ENCODE results near the gene IGF1R. TPM values are rescaled to one million over a fixed set of nuclear protein-coding genes. Genes with fewer than 3 reads are reported as not detected.

The IGF1R gene
- total RNA-seq (2021; ENCODE audit: unreplicated experiment) (16.3 TPM), Bru-seq, nascent RNA (percentile 55 among the genes with signal in this experiment), BruChase-seq, experiment 1, labeled RNA remaining after a 6-hour chase (percentile 54 among the genes with signal in this experiment), BruChase-seq, experiment 2, labeled RNA remaining after a 2-hour chase (percentile 52 among the genes with signal in this experiment)
- 4.8 and 5.0 TPM in 2 replicates for polyA plus RNA-seq (2012)
- long read RNA-seq, partial matches to known transcripts: 0 of 6 reads
- long read RNA-seq, other reads (novel, unspliced or antisense): 6 of 6 reads

- no peaks in the 10 kb centered on the region for H3K9me2 ChIP-seq (ENCODE audit: insufficient read depth)
- no peaks in the 10 kb centered on the region for H3K9me3 ChIP-seq (ENCODE audit: control insufficient read depth in 1 of 2, insufficient read depth in 1 of 2, low read depth in 1 of 2, low read length in 2 of 2)
- peaks cover 3 to 17% of the 10 kb centered on the region in 2 experiments; a peak in 3 of 4 replicates for H3K4me1 ChIP-seq (ENCODE audit: control insufficient read depth in 1 of 2, insufficient read depth in 2 of 2, low read length in 2 of 2)
- H3K4me2 ChIP-seq (ENCODE audit: low read length): peak within 1 kb of the TSS; percentile 91
- H3K79me2 ChIP-seq (ENCODE audit: insufficient read depth, low read length): no peaks in the 10 kb centered on the region
- peak within 1 kb of the TSS; percentile 51; the same call in 1 of the 2 replicates for H3K27ac ChIP-seq (ENCODE audit: low read depth, low read length)
- ChIA-PET POLR2A (no interaction called here), RAD21 (ENCODE audit: low non-redundant PET in 1 of 2, low total read pairs in 2 of 2, uncharacterized antibody in 2 of 2, unreplicated experiment in 2 of 2) (interaction anchor here in 1 of 2 experiments (0.7 kb wide), 1 partner anchor 20 kb away, joined by 5 read pairs; no protein-coding TSS in a partner anchor), CTCF (interaction anchor here (1.1 to 2.4 kb wide), 7 partner anchors 11 to 411 kb away, joined by 3 to 24 read pairs (median 7); no protein-coding TSS in a partner anchor)
- intact Hi-C loops (cut with micrococcal nuclease): loop anchor here (1.0 to 5.0 kb wide), 4 partner anchors 79 to 686 kb away; partner anchors contain the start of gene ARRDC4
- H3K9ac ChIP-seq (ENCODE audit: low read length): peak within 1 kb of the TSS; percentile 61
- ATAC-seq (peak; percentile 72), DNase-seq (ENCODE audit: low read depth, low spot score) (peak; percentile 73)
- H3K4me3 ChIP-seq (replicated peaks in 1 of 2; ENCODE audit: low read depth in 1 of 2, low read length in 2 of 2): peak within 1 kb of the TSS; percentile 46 to 65
- no TSS peak for BruUV-seq (replicated peaks)
- no peaks in the 10 kb centered on the region for H4K20me1 ChIP-seq (ENCODE audit: insufficient read depth)
- no peaks in the 10 kb centered on the region for H3K36me3 ChIP-seq (ENCODE audit: control insufficient read depth in 1 of 2, insufficient read depth in 2 of 2, low read length in 2 of 2)
- peaks cover 57% of the 10 kb centered on the region for H3K27me3 ChIP-seq (ENCODE audit: insufficient read depth, low read length)
- H2AFZ ChIP-seq (ENCODE audit: low read depth, low read length, poor library complexity, severe bottlenecking): peak within 1 kb of the TSS; percentile 85
- no peak for TF ChIP-seq SIN3A (IDR thresholded peaks at IDR 0.05; ENCODE audit: low read depth)
- TF ChIP-seq CEBPB (IDR thresholded peaks at IDR 0.05; ENCODE audit: low read depth): no peak
- TF ChIP-seq EZH2 (IDR thresholded peaks at IDR 0.05): no peak
- TF ChIP-seq ZNF274 (IDR thresholded peaks at IDR 0.05; ENCODE audit: low read depth, low read length): no peak
- no peak for TF ChIP-seq SRF (IDR thresholded peaks at IDR 0.05; ENCODE audit: low read depth)
- TF ChIP-seq FOSL1 (IDR thresholded peaks at IDR 0.05; ENCODE audit: low read depth): no peak
- TF ChIP-seq ZBTB33 (IDR thresholded peaks at IDR 0.05; ENCODE audit: extremely low read depth, insufficient replicate concordance, low read length): no peak
- no peak for TF ChIP-seq REST (IDR thresholded peaks at IDR 0.05; ENCODE audit: low read depth)
- TF ChIP-seq CTCF (IDR thresholded peaks at IDR 0.05 in 2 of 3, conservative IDR thresholded peaks at IDR 0.05 in 1 of 3; ENCODE audit: borderline replicate concordance in 1 of 3, insufficient read depth in 1 of 3, low read depth in 2 of 3, low read length in 2 of 3): peak in 1 of 3 experiments; percentile 4; a peak in 1 of 6 replicates
- no peak for TF ChIP-seq POLR2A (IDR thresholded peaks at IDR 0.05; ENCODE audit: borderline replicate concordance, extremely low read depth, insufficient read depth, insufficient read length)
- no peak for TF ChIP-seq ELF1 (IDR thresholded peaks at IDR 0.05; ENCODE audit: borderline replicate concordance, low read depth)
- no peak for TF ChIP-seq RAD21 (IDR thresholded peaks at IDR 0.05; ENCODE audit: low read depth)
- peak; percentile 50 for TF ChIP-seq MAX (IDR thresholded peaks at IDR 0.05)
- TF ChIP-seq ZFX (IDR thresholded peaks at IDR 0.05): peak; percentile 38; the same call in 1 of the 2 replicates
- TF ChIP-seq SP1 (IDR thresholded peaks at IDR 0.05; ENCODE audit: low read depth): peak; percentile 51
- no peak for TF ChIP-seq EGR1 (IDR thresholded peaks at IDR 0.05; ENCODE audit: low read depth)
- TF ChIP-seq EZH2phosphoT487 (IDR thresholded peaks at IDR 0.05; ENCODE audit: borderline replicate concordance): no peak
These were observed at the start of gene IGF1R for GRCh38 chr15:98647774-98648653. Gene IGF1R (plus strand): TSS chr15:98648539. CDS start chr15:98649582, 1,043 bp downstream.
